DOHH2 (cell line): ENCODE results near the gene PLEKHM3.

ENCODE experiments used
- H3F3A ChIP-seq: fragments of 200-600 bp; sonication (generic), shearing (Covaris generic); 2 replicates; pipeline ENCODE4 v1.6.0; 2016; ENCODE audit warnings: antibody characterized with exemption, mild to moderate bottlenecking; ENCODE audit not compliant: control insufficient read depth, insufficient read depth
- H3K27ac ChIP-seq: fragments of 200-600 bp; sonication (generic); 2 replicates; pipeline ENCODE4 v1.5.1; 2014; ENCODE audit warnings: low read depth, mild to moderate bottlenecking, low read length, moderate library complexity
- H3K27me3 ChIP-seq: fragments of 200-600 bp; sonication (generic); 2 replicates; pipeline ENCODE4 v1.6.1; 2014; ENCODE audit warnings: mild to moderate bottlenecking, low read length, mixed read lengths; ENCODE audit not compliant: control insufficient read depth
- H3K36me3 ChIP-seq: fragments of 200-600 bp; sonication (generic); 2 replicates; pipeline ENCODE4 v1.6.1; 2014; ENCODE audit warnings: mild to moderate bottlenecking, low read length, moderate library complexity, mixed read lengths; ENCODE audit not compliant: control insufficient read depth
- H3K4me1 ChIP-seq: fragments of 200-600 bp; sonication (generic); 2 replicates; pipeline ENCODE4 v1.6.1; 2014; ENCODE audit warnings: mild to moderate bottlenecking, low read length, mixed read lengths; ENCODE audit not compliant: control insufficient read depth
- H3K4me2 ChIP-seq: fragments of 200-600 bp; sonication (generic); 2 replicates; pipeline ENCODE4 v1.6.0; 2014; ENCODE audit warnings: mild to moderate bottlenecking, low read length, moderate library complexity
- H3K4me3 ChIP-seq: fragments of 200-600 bp; sonication (generic); 2 replicates; pipeline ENCODE4 v1.5.1; 2014; ENCODE audit warnings: mild to moderate bottlenecking, low read length, mixed read lengths
- H3K79me2 ChIP-seq: fragments of 200-600 bp; sonication (generic); 2 replicates; pipeline ENCODE4 v1.6.1; 2014; ENCODE audit warnings: mild to moderate bottlenecking, low read length, mixed read lengths; ENCODE audit not compliant: control insufficient read depth
- H3K9me2 ChIP-seq: fragments of 200-600 bp; sonication (generic); replicated peaks from 2 replicates; pipeline ENCODE4 v1.6.1; 2014; ENCODE audit warnings: mild to moderate bottlenecking, low read length, mixed read lengths; ENCODE audit not compliant: control insufficient read depth
- H3K9me3 ChIP-seq: fragments of 200-600 bp; sonication (generic); 2 replicates; pipeline ENCODE4 v1.6.1; 2014; ENCODE audit warnings: antibody characterized with exemption, low read length, mixed read lengths; ENCODE audit not compliant: control insufficient read depth, insufficient read depth
- H4K20me1 ChIP-seq: fragments of 200-600 bp; sonication (generic); 2 replicates; pipeline ENCODE4 v1.6.0; 2014; ENCODE audit warnings: low read depth, mild to moderate bottlenecking, antibody characterized with exemption, low read length, moderate library complexity; ENCODE audit not compliant: control insufficient read depth, insufficient read depth
- CTCF ChIP-seq: fragments of 200-600 bp; sonication (generic); IDR thresholded peaks from one replicate; pipeline ENCODE4 v1.5.1; 2014; ENCODE audit warnings: antibody characterized with exemption, mild to moderate bottlenecking, low read depth, low read length; ENCODE audit not compliant: poor library complexity, severe bottlenecking
- EZH2phosphoT487 ChIP-seq: fragments of 200-600 bp; sonication (generic); IDR thresholded peaks from 2 replicates; pipeline ENCODE4 v1.6.1; 2017; ENCODE audit warnings: borderline replicate concordance, mild to moderate bottlenecking, antibody characterized with exemption, low read length, moderate library complexity, mixed read lengths

The PLEKHM3 gene

GRCh38 chr2:207895274-207895860 is 130.0 kb downstream of the PLEKHM3 start:
- H3K4me3 ChIP-seq: no peak overlapping the region
- H3K4me1 ChIP-seq: no peaks in the 10 kb centered on the region
- no peaks in the 10 kb centered on the region for H3F3A ChIP-seq
- no peaks in the 10 kb centered on the region for H3K27me3 ChIP-seq
- no peak overlapping the region for H3K4me2 ChIP-seq
- no peaks in the 10 kb centered on the region for H3K36me3 ChIP-seq
- H3K27ac ChIP-seq: no peak overlapping the region
- TF ChIP-seq EZH2phosphoT487 (no peak), CTCF (no peak)
- H3K9me3 ChIP-seq: no peaks in the 10 kb centered on the region
- H4K20me1 ChIP-seq: no peaks in the 10 kb centered on the region
- H3K79me2 ChIP-seq: no peaks in the 10 kb centered on the region
- no peaks in the 10 kb centered on the region for H3K9me2 ChIP-seq

GRCh38 chr2:207892716-207893402 is 132.5 kb downstream of the PLEKHM3 start:
- H3K4me1 ChIP-seq: no peaks in the 10 kb centered on the region
- no peaks in the 10 kb centered on the region for H3K36me3 ChIP-seq
- no peaks in the 10 kb centered on the region for H3K27me3 ChIP-seq
- no peak overlapping the region for H3K4me3 ChIP-seq
- TF ChIP-seq CTCF: no peak
- TF ChIP-seq EZH2phosphoT487: no peak
- no peaks in the 10 kb centered on the region for H3K9me3 ChIP-seq
- H3K9me2 ChIP-seq: no peaks in the 10 kb centered on the region
- H3K79me2 ChIP-seq: no peaks in the 10 kb centered on the region
- no peak overlapping the region for H3K4me2 ChIP-seq
- H3F3A ChIP-seq: no peaks in the 10 kb centered on the region
- no peak overlapping the region for H3K27ac ChIP-seq
- H4K20me1 ChIP-seq: no peaks in the 10 kb centered on the region

GRCh38 chr2:207891086-207891844 is 134.1 kb downstream of the PLEKHM3 start:
- no peaks in the 10 kb centered on the region for H3F3A ChIP-seq
- no peaks in the 10 kb centered on the region for H3K36me3 ChIP-seq
- H3K4me1 ChIP-seq: no peaks in the 10 kb centered on the region
- H3K79me2 ChIP-seq: no peaks in the 10 kb centered on the region
- H3K4me3 ChIP-seq: no peak overlapping the region
- H3K9me2 ChIP-seq: no peaks in the 10 kb centered on the region
- H3K9me3 ChIP-seq: no peaks in the 10 kb centered on the region
- no peak overlapping the region for H3K4me2 ChIP-seq
- TF ChIP-seq EZH2phosphoT487: no peak
- no peak for TF ChIP-seq CTCF
- no peak overlapping the region for H3K27ac ChIP-seq
- no peaks in the 10 kb centered on the region for H4K20me1 ChIP-seq
- no peaks in the 10 kb centered on the region for H3K27me3 ChIP-seq
